Left ventricle myocardium inferior (tissue), 1 donor: ENCODE results near the gene SLC7A6OS. TPM values are rescaled to one million over a fixed set of nuclear protein-coding genes. Genes with fewer than 3 reads are reported as not detected.
A peak's percentile ranks its signal among the peaks of the same experiment; 100 is the strongest.
"Not testable (repeated sequence)": the region's sequence is repeated elsewhere in the genome, so short reads cannot be mapped to it uniquely, and the experiment has no call there.

Source experiments
- DNase-seq: peaks from one replicate; pipeline ENCODE4 v3.0.0-alpha.2; 2020
- H3K27ac ChIP-seq: fragments of 200-600 bp; replicated peaks from 2 replicates; pipeline ENCODE4 v1.8.0; 2021
- H3K27me3 ChIP-seq: fragments of 200-600 bp; 2 replicates; pipeline ENCODE4 v1.8.0; 2021; ENCODE audit warnings: low read depth
- H3K36me3 ChIP-seq: fragments of 200-600 bp; 2 replicates; pipeline ENCODE4 v1.8.0; 2021
- H3K4me1 ChIP-seq: fragments of 200-600 bp; 2 replicates; pipeline ENCODE4 v1.8.0; 2021
- H3K4me3 ChIP-seq: fragments of 200-600 bp; 2 replicates; pipeline ENCODE4 v1.8.0; 2021; ENCODE audit warnings: mild to moderate bottlenecking, moderate library complexity
- H3K9me3 ChIP-seq: fragments of 200-600 bp; replicated peaks from 2 replicates; pipeline ENCODE4 v1.8.0; 2021
- intact Hi-C: fragments of 100-400 bp; cut with micrococcal nuclease; formaldehyde crosslinking; loops from one replicate; pipeline ENCODE4 v1.11.0; 2022
- total RNA-seq: library from RNA; stranded (reverse); fragmentation: NEBNext Ultra II Directional; extraction: Animal tissue kit (Norgen Biotek cat#: 25700); gene quantifications from one replicate; pipeline ENCODE4 v1.2.1, GENCODE V29; 2021
- TF ChIP-seq, protein P1 (sequence below): fragments of 200-600 bp; IDR thresholded peaks from 2 replicates; pipeline ENCODE4 v1.8.0; 2021; ENCODE audit warnings: antibody characterized with exemption, mild to moderate bottlenecking, borderline replicate concordance
- donor health status: DM: no; HTN: yes; CAD: no; lungs with severe emphysema.

SLC7A6OS gene
- total RNA-seq, 1 donor from 2014 or later: 13.6 TPM

- peak overlapping the region; percentile 8 for H3K4me3 ChIP-seq
- H3K27ac ChIP-seq: peak overlapping the region; percentile 87
- DNase-seq: no peak
- no peaks in the 10 kb centered on the region for H3K27me3 ChIP-seq
- peaks cover 52% of the 10 kb centered on the region for H3K36me3 ChIP-seq
- H3K9me3 ChIP-seq: no peaks in the 10 kb centered on the region
- TF ChIP-seq, protein P1, sequence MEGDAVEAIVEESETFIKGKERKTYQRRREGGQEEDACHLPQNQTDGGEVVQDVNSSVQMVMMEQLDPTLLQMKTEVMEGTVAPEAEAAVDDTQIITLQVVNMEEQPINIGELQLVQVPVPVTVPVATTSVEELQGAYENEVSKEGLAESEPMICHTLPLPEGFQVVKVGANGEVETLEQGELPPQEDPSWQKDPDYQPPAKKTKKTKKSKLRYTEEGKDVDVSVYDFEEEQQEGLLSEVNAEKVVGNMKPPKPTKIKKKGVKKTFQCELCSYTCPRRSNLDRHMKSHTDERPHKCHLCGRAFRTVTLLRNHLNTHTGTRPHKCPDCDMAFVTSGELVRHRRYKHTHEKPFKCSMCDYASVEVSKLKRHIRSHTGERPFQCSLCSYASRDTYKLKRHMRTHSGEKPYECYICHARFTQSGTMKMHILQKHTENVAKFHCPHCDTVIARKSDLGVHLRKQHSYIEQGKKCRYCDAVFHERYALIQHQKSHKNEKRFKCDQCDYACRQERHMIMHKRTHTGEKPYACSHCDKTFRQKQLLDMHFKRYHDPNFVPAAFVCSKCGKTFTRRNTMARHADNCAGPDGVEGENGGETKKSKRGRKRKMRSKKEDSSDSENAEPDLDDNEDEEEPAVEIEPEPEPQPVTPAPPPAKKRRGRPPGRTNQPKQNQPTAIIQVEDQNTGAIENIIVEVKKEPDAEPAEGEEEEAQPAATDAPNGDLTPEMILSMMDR: no peak
- intact Hi-C loops: no loop called here
- peaks cover 70% of the 10 kb centered on the region for H3K4me1 ChIP-seq
Observed at GRCh38 chr16:68290450-68290849, 20.3 kb downstream of the SLC7A6OS start.

- H3K27me3 ChIP-seq: no peaks in the 10 kb centered on the region
- H3K36me3 ChIP-seq: peaks cover 45% of the 10 kb centered on the region
- H3K4me1 ChIP-seq: peaks cover 71% of the 10 kb centered on the region
- intact Hi-C loops: no loop called here
- peak overlapping the region; percentile 8 for H3K4me3 ChIP-seq
- TF ChIP-seq, protein P1: no peak
- DNase-seq: no peak
- H3K27ac ChIP-seq: peak overlapping the region; percentile 87
- H3K9me3 ChIP-seq: no peaks in the 10 kb centered on the region
Observed at GRCh38 chr16:68289621-68290329, 21.0 kb downstream of the SLC7A6OS start.

DNA sequence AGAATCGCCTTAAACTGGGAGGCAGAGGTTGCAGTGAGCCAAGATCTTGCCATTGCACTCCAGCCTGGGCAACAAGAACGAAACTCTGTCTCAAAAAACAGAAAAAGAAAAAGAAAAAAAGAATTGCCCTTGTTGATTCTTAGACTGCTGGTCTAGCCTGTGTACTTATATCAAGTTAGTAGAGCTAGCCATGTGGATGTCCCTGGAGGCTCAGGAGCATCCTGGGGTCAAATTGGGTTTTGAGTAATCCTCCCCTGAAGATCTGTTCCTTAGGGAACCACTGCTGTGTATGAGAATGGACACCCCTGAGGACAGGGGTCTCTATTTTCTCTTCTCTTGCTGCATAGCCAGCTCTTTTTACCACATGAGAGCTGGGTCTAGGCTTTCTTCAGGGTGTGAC is 21.5 kb downstream of the SLC7A6OS start:
- TF ChIP-seq, protein P1: no peak
- intact Hi-C loops: no loop called here
- H3K4me3 ChIP-seq: peak overlapping the region; percentile 8
- H3K27me3 ChIP-seq: no peaks in the 10 kb centered on the region
- no peak for DNase-seq
- peak overlapping the region; percentile 87 for H3K27ac ChIP-seq
- peaks cover 39% of the 10 kb centered on the region for H3K36me3 ChIP-seq
- H3K4me1 ChIP-seq: peaks cover 77% of the 10 kb centered on the region
- H3K9me3 ChIP-seq: no peaks in the 10 kb centered on the region

DNA sequence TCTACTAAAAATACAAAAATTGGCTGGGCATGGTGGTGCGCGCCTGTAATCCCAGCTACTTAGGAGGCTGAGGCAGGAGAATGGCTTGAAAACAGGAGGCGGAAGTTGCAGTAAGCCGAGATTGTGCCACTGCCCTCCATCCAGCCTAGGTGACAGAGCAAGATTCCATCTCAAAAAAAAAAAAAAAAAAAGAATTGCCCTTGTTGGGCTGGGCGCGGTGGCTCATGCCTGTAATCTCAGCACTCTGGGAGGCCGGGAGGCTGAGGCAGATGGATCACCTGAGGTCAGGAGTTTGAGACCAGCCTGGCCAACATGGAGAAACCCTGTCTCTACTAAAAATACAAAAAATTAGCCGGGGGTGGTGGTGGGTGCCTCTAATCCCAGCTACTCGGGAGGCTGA is 21.9 kb downstream of the SLC7A6OS start:
- DNase-seq, intact Hi-C loops, H3K9me3 ChIP-seq, H3K27me3 ChIP-seq, H3K4me3 ChIP-seq: not testable (repeated sequence)
- peaks cover 36% of the 10 kb centered on the region for H3K36me3 ChIP-seq
- H3K27ac ChIP-seq: peak overlapping the region; percentile 87
- H3K4me1 ChIP-seq: peaks cover 81% of the 10 kb centered on the region

- Histone ChIP-seq H3K27me3 (no peaks in the 10 kb centered on the region), H3K4me3 (no peak overlapping the region), H3K36me3 (peaks cover 31% of the 10 kb centered on the region), H3K9me3 (no peaks in the 10 kb centered on the region), H3K4me1 (peaks cover 86% of the 10 kb centered on the region), H3K27ac (peak overlapping the region; percentile 87)
- TF ChIP-seq, protein P1: no peak
- intact Hi-C loops: no loop called here
- no peak for DNase-seq
Observed at GRCh38 chr16:68288252-68288650, 22.5 kb downstream of the SLC7A6OS start.
